B cell (primary cell): Measurements from ENCODE around the gene FAM163A. TPM values are rescaled to one million over a fixed set of nuclear protein-coding genes. Genes with fewer than 3 reads are reported as not detected.

Source experiments
- ATAC-seq: fragments of 200-7000 bp; cut with Tn5 transposase; one replicate; pipeline ENCODE4 v1.10.0; 2021; ENCODE audit warnings: low read depth, mild to moderate bottlenecking, moderate number of reproducible peaks, moderate library complexity
- CTCF ChIA-PET: fragments of 350-600 bp; sonication (Branson Sonifier 250); formaldehyde crosslinking; loops from one replicate; lab custom pipeline; 2021; ENCODE audit warnings: antibody characterized with exemption, inconsistent platforms; lab: Charles Lee
- POLR2A ChIA-PET: fragments of 350-600 bp; sonication (Branson Sonifier 250); formaldehyde crosslinking; loops from one replicate; lab custom pipeline; 2021; ENCODE audit warnings: antibody characterized with exemption; lab: Charles Lee
- DNase-seq: peaks from one replicate; pipeline ENCODE4 v3.0.0; 2013
- H2AFZ ChIP-seq: 2 replicates; pipeline ENCODE4 v1.6.1; 2012; ENCODE audit warnings: mild to moderate bottlenecking, low read depth, low read length; ENCODE audit not compliant: insufficient read depth, poor library complexity, severe bottlenecking
- H3K27ac ChIP-seq, 2 donors: 1 replicate in 1 of 2; 2 replicates in 1 of 2; pipeline ENCODE4 v1.5.1; 2012 to 2013; ENCODE audit warnings: low read length in 2 of 2, mild to moderate bottlenecking in 2 of 2, moderate library complexity in 1 of 2
- H3K27me3 ChIP-seq, 4 experiments: fragments of 200-600 bp in 1 of 4; sonication (generic) in 1 of 4; replicated peaks in 1 of 4; 1 replicate in 2 of 4; 2 replicates in 2 of 4; pipeline versions ENCODE4 v1.6.1 to v1.7.0; 2013 to 2016; ENCODE audit warnings: low read length in 3 of 4, mild to moderate bottlenecking in 2 of 4, mixed read lengths in 1 of 4, moderate library complexity in 1 of 4; ENCODE audit not compliant: insufficient read depth in 4 of 4, control insufficient read depth in 3 of 4; ENCODE audit errors: control extremely low read depth in 1 of 4
- H3K36me3 ChIP-seq, 2 experiments: replicated peaks in 1 of 2; 1 replicate in 1 of 2; 2 replicates in 1 of 2; pipeline versions ENCODE4 v1.6.1 to v1.7.1; 2013; ENCODE audit warnings: low read length in 1 of 2; ENCODE audit not compliant: insufficient read depth in 2 of 2, control insufficient read depth in 1 of 2; ENCODE audit errors: control extremely low read depth in 1 of 2, extremely low read depth in 1 of 2
- H3K4me1 ChIP-seq, 2 donors: fragments of 200-600 bp in 1 of 2; sonication (generic) in 1 of 2; 1 replicate in 1 of 2; 2 replicates in 1 of 2; pipeline versions ENCODE4 v1.5.1 to v1.6.1; 2013 to 2017; ENCODE audit warnings: low read length in 2 of 2; ENCODE audit not compliant: control insufficient read depth in 2 of 2, insufficient read depth in 2 of 2
- H3K4me2 ChIP-seq: replicated peaks from 2 replicates; pipeline ENCODE3; 2012; ENCODE audit warnings: mild to moderate bottlenecking, low read depth, low read length; ENCODE audit not compliant: poor library complexity, severe bottlenecking
- H3K4me3 ChIP-seq, 5 experiments: fragments of 200-600 bp in 1 of 5; sonication (generic) in 1 of 5; 1 replicate in 3 of 5; 2 replicates in 2 of 5; pipeline versions ENCODE4 v1.5.1 to v1.7.0; 2011 to 2016; ENCODE audit warnings: low read length in 4 of 5, mild to moderate bottlenecking in 4 of 5, low read depth in 2 of 5, control low read depth in 1 of 5, moderate library complexity in 1 of 5; ENCODE audit not compliant: insufficient read depth in 1 of 5; ENCODE audit errors: control extremely low read depth in 1 of 5, extremely low read depth in 1 of 5
- H3K79me2 ChIP-seq: fragments of 200-600 bp; sonication (generic); one replicate; pipeline ENCODE4 v1.6.0; 2016; ENCODE audit warnings: low read length; ENCODE audit not compliant: control insufficient read depth, insufficient read depth
- H3K9ac ChIP-seq: fragments of 200-600 bp; sonication (generic); 2 replicates; pipeline ENCODE4 v1.6.1; 2017; ENCODE audit warnings: mild to moderate bottlenecking, low read length, moderate library complexity
- H3K9me3 ChIP-seq, 3 donors: one replicate each; pipeline versions ENCODE4 v1.6.1 to v1.7.1; 2013; ENCODE audit warnings: low read length in 2 of 3; ENCODE audit not compliant: control insufficient read depth in 2 of 3, insufficient read depth in 1 of 3; ENCODE audit errors: control extremely low read depth in 1 of 3
- H4K20me1 ChIP-seq: 2 replicates; pipeline ENCODE4 v1.6.0; 2012; ENCODE audit warnings: mild to moderate bottlenecking, low read length; ENCODE audit not compliant: insufficient read depth, control insufficient read depth, poor library complexity, severe bottlenecking
- H3K27ac Mint-ChIP-seq: one replicate; pipeline ENCODE4 v1.8.0; 2021; ENCODE audit warnings: mixed read lengths
- H3K27me3 Mint-ChIP-seq: one replicate; pipeline ENCODE4 v1.8.0; 2021; ENCODE audit warnings: mixed read lengths
- H3K4me1 Mint-ChIP-seq: one replicate; pipeline ENCODE4 v1.8.0; 2021; ENCODE audit warnings: mixed read lengths
- H3K4me3 Mint-ChIP-seq: one replicate; pipeline ENCODE4 v1.8.0; 2021; ENCODE audit warnings: mixed read lengths
- H3K9me3 Mint-ChIP-seq: one replicate; pipeline ENCODE4 v1.8.0; 2022; ENCODE audit warnings: mixed read lengths; ENCODE audit not compliant: insufficient read depth
- CTCF ChIP-seq: fragments of 200-600 bp; IDR thresholded peaks from one replicate; pipeline ENCODE4 v1.8.0; 2022; ENCODE audit warnings: antibody characterized with exemption, mild to moderate bottlenecking
- EZH2 ChIP-seq: IDR thresholded peaks from 2 replicates; pipeline ENCODE4 v1.6.1; 2012; ENCODE audit warnings: borderline replicate concordance, low read depth, mild to moderate bottlenecking, moderate library complexity, low read length; ENCODE audit not compliant: insufficient read depth, poor library complexity, severe bottlenecking
- WGBS: methylation state at CpG from one replicate; pipeline ENCODE4 v1.1.5; 2013; ENCODE audit warnings: missing lambda C conversion rate; ENCODE audit not compliant: insufficient coverage; 5-methylcytosine and 5-hydroxymethylcytosine counted together
- intact Hi-C: fragments of 100-400 bp; cut with micrococcal nuclease; formaldehyde crosslinking; loops from one replicate; pipeline ENCODE4 v1.10.0; 2022
- polyA plus RNA-seq: library from polyadenylated mRNA; depleted of rRNA; stranded (reverse); fragments of >200 nt; gene quantifications from 2 replicates; pipeline ENCODE4 v1.2.3, GENCODE V29; 2012
- total RNA-seq, 2 donors: library from RNA; stranded (reverse); fragments of 120-200 nt in 1 of 2; gene quantifications; 1 replicate in 1 of 2; 2 replicates in 1 of 2; pipeline versions ENCODE4 v1.2.3 to v1.2.4, GENCODE V29; 2013 to 2022

The FAM163A gene
- total and polyA plus RNA-seq, 2 donors (not counting 1 experiment from before 2014, with no cell fraction given): not detected

- Mint-ChIP-seq H3K27me3 (peaks cover 28% of the 10 kb centered on the region), H3K27ac (peak overlapping the region; percentile 76), H3K9me3 (no peaks in the 10 kb centered on the region), H3K4me3 (peak overlapping the region; percentile 94), H3K4me1 (peaks cover 17% of the 10 kb centered on the region)
- TF ChIP-seq EZH2: no peak
- TF ChIP-seq CTCF: no peak
- Histone ChIP-seq H3K79me2 (no peaks in the 10 kb centered on the region), H3K9me3 (no peaks in the 10 kb centered on the region), H4K20me1 (no peaks in the 10 kb centered on the region), H2AFZ (peak overlapping the region; percentile 74), H3K27me3 (peaks cover 0 to 18% (median 7%) of the 10 kb centered on the region in 4 experiments), H3K4me2 (peak overlapping the region; percentile 73), H3K4me3 (peak overlapping the region; percentile 47 to 58 (median 56)), H3K9ac (peak overlapping the region; percentile 62), H3K36me3 (no peaks in the 10 kb centered on the region), H3K27ac (no peak overlapping the region), H3K4me1 (peaks cover 12 to 22% of the 10 kb centered on the region in 2 donors)
- POLR2A ChIA-PET: interaction anchor here (0.6 to 0.8 kb wide), 4 partner anchors 66 to 691 kb away, joined by 3 to 8 read pairs (median 4); partner anchors contain the start of gene SOAT1
- 6% methylated on average over 12 of the region's 16 CpGs for WGBS
- DNase-seq: no peak
- intact Hi-C loops: loop anchor here (1.0 to 5.0 kb wide), 3 partner anchors 364 to 735 kb away; partner anchors contain the start of gene AXDND1
- ATAC-seq: peak; percentile 38
- CTCF ChIA-PET: interaction anchor here (0.7 to 3.2 kb wide), 35 partner anchors 9 to 1514 kb away, joined by 3 to 42 read pairs (median 5); partner anchors contain the start of gene QSOX1
Measured at GRCh38 chr1:179814546-179814838, 71.4 kb downstream of the FAM163A start.

GRCh38 chr1:179815641-179816040, 72.5 kb downstream of the FAM163A start:
- peak overlapping the region; percentile 74 for H2AFZ ChIP-seq
- H3K9ac ChIP-seq: peak overlapping the region; percentile 62

More at GRCh38 chr1:179815641-179816040, 72.5 kb downstream of the FAM163A start:
- ChIA-PET CTCF (interaction anchor here (1.0 to 3.2 kb wide), 16 partner anchors 10 to 1516 kb away, joined by 3 to 42 read pairs (median 9); no protein-coding TSS in a partner anchor), POLR2A (interaction anchor here (0.6 kb wide), 1 partner anchor 740 kb away, joined by 8 read pairs; no protein-coding TSS in a partner anchor)
- Mint-ChIP-seq H3K9me3 (no peaks in the 10 kb centered on the region), H3K27me3 (peaks cover 24% of the 10 kb centered on the region), H3K4me1 (peaks cover 17% of the 10 kb centered on the region), H3K27ac (peak overlapping the region; percentile 76), H3K4me3 (peak overlapping the region; percentile 94)
- TF ChIP-seq EZH2 (no peak), CTCF (no peak)
- H3K4me1 ChIP-seq: peaks cover 12 to 18% of the 10 kb centered on the region in 2 donors
- DNase-seq: no peak
- no peaks in the 10 kb centered on the region for H3K9me3 ChIP-seq
- 43% methylated on average over 4 of the region's 5 CpGs for WGBS
- H3K27me3 ChIP-seq: peaks cover 0 to 13% (median 5%) of the 10 kb centered on the region in 4 experiments
- no peaks in the 10 kb centered on the region for H3K79me2 ChIP-seq
- intact Hi-C loops: loop anchor here (2.0 kb wide), 1 partner anchor 363 kb away; no protein-coding TSS in a partner anchor
- ATAC-seq: no peak
- no peak overlapping the region for H3K27ac ChIP-seq
- no peaks in the 10 kb centered on the region for H4K20me1 ChIP-seq
- H3K4me3 ChIP-seq: peak overlapping the region in 3 of 5 experiments; percentile 51 to 58 (median 56)
- no peaks in the 10 kb centered on the region for H3K36me3 ChIP-seq
- peak overlapping the region; percentile 73 for H3K4me2 ChIP-seq
